Muscle of back (tissue), 11 donors: ENCODE measurements around the gene SART1. TPM values are rescaled to one million over a fixed set of nuclear protein-coding genes. Genes with fewer than 3 reads are reported as not detected.

Experiments
- DNase-seq, 3 donors: peaks; one replicate each; pipeline versions ENCODE4 v3.0.0 to v3.0.0-alpha.2; 2013
- polyA plus RNA-seq, 10 donors: library from polyadenylated mRNA; unstranded; fragments of 120-200 nt; gene quantifications; one replicate each; pipeline ENCODE4 v1.2.1, GENCODE V29; 2013; ENCODE audit not compliant: insufficient read length in 10 of 10

SART1 gene
- polyA plus RNA-seq, 10 donors: 30.7 to 42.6 (median 36.7) TPM

DNA sequence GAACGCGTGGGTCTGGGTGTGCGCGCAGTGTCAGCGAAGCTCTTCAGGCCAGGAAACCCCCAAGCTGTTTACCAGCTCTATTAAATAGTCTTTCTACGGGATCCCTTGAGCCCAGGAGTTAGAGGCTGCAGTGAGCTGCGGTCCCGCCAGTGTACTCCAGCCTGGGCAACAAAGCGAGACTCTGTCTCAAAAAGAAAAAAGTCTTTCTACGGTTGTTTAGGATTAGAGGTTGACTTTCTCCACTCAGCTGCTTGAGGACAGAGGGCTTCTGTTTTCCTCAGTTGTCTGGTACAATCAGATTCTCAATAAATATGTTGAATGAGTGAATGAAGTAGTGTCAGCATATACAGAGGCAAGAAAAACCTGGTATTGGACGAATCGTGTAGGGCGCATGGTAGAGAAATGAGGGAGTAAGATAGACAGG is 619 bp downstream of the SART1 start:
- DNase-seq: no peak

DNA sequence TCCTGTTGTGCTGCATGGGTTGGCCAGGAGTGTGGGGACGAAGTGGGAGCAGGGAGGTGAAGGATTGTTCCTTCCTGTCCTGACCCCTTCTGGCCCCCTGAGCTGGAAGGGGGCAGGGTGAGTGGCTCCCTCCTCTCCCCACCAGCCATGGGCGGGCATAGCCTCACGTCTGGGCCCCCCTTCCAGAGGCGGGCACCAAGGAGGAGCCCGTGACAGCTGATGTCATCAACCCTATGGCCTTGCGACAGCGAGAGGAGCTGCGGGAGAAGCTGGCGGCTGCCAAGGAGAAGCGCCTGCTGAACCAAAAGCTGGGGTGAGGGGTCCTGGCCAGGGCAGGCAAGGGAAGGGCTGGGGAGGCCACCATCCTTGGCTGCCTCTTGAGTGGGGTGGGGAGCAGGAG is 3.4 kb downstream of the SART1 start:
- no peak for DNase-seq

DNA sequence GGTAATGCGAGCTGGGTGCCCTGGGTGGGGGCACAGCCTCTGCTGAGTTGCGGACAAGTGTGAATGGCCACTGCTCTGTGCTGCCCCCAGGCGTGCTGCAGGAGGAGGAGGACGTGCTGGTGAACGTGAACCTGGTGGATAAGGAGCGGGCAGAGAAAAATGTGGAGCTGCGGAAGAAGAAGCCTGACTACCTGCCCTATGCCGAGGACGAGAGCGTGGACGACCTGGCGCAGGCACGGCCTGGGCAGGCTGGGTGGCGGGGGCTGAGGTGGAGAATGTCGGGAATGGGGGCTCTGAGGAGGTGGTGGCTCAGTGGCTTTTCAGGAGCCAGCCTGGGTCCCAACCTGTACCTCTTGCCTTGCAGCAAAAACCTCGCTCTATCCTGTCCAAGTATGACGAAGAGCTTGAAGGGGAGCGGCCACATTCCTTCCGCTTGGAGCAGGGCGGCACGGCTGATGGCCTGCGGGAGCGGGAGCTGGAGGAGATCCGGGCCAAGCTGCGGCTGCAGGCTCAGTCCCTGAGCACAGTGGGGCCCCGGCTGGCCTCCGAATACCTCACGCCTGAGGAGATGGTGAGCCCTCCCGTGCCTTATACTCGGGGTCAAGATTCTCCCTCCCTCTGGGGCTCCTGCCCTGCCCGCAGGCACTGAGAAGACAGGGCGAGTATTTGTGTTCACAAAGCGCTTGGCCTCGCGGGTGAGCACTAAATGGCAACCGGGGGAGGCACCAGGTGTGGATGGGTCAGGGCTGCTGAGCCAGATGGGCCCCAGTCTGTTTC is 4.6 kb downstream of the SART1 start:
- no peak for DNase-seq

DNA sequence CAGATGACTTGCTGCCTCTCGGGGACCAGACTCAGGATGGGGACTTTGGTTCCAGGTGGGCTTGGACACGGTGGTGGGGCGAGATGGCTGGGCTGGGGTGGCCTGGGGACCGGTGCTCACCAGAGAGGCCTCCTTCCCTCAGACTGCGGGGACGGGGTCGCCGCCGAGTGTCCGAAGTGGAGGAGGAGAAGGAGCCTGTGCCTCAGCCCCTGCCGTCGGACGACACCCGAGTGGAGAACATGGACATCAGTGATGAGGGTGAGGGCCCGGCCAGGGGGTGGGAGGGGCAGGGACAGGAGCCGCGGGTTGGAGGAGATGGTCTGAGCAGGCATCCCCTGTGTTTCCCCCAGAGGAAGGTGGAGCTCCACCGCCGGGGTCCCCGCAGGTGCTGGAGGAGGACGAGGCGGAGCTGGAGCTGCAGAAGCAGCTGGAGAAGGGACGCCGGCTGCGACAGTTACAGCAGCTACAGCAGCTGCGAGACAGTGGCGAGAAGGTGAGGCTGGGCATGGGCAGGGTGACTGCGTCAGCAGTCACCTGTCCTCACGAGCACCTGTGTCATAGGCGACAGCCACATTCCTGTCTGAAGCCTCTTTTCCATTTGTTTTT is 5.9 kb downstream of the SART1 start:
- DNase-seq: no peak

DNA sequence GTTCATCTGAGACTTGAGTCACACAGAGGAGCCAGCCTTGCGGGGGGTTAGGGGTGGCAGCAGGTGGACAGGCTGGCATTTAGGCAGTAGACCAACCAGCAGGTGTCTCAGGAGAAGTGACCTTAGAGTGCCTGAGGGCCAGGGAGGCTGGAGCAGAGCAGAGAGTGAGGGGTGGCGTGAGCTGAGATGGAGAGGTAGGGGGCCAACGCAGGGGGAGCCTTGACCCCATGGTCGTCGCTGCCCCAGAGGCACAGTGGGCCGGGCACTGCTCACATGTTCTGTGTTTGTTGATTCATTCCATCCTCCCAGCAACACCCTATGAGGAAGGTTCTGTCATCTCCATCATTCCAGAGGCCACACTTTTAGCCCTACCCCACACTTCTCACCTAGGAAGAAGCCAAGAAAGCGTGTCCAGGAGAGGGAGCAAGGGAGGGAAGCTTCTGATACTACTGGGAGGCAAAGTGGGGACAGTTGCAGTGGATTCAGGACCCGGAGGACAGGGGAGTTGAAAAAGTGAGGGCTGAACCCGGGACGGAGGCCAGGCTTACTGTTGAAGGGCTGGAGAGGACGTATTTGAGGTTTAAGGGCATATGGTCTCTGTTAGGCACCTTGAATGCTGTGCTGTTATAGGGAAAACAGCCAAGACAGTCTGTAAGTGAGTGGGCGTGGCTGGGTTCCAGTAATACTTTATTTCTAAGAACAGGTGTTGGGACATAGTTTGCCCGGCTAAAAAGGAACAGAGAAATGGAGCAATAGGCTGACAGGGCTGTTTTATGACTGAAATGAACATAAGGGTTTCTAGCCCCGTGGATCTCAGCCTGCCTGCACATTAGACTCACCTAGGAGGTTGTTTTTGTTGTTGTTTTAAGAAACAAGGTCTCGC is 7.3 kb downstream of the SART1 start:
- DNase-seq: no peak

DNA sequence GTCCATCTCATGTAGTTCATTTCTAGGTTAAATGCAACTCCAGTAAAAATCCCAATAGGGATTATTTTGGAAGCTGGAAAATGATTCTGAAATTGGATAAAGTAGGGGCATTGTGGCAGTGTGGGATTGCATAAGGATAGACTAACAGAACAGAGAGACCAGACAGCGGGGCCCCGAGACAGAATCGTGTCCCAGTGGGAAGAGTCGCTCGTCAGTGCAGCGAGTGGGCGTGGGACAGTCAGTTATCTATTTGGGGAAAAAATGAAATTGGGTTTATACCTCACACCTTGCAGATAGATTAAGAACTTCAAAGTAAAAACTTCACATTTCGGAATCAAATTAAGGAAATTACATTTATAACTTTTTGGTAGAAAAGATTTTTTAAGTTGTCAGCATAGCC is 10.6 kb downstream of the SART1 start:
- DNase-seq: no peak

DNA sequence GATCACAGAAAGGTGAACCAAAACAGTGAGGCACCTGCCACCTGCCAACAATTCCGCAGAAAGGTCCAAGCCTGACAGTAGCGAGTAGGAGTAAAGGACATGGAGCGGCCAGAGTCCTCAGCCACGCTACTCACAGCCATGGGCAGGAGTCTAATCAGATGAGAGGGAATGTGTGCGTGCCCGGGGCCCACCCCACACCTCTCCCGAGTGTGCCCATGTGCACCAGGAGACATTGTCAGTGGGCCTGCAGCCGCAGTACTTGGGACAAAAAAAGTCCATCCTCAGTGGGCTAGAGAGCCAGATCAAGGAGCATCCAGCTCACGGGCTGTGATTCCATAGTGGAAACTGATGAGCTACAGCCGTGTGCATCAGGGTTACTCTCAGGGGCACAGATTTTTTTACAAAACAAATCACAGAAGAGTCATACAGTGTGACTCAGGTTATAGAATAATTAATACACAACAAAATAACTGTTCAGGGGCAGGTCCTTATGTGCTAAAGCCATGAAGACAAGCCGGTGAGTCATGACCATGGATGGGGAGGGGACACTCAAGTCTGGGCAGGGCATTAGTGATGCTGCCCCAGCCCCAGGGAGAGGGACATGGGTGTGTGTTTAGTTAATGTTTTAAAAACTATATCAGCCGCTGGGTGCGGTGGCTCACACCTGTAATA is 12.0 kb downstream of the SART1 start:
- DNase-seq: no peak

DNA sequence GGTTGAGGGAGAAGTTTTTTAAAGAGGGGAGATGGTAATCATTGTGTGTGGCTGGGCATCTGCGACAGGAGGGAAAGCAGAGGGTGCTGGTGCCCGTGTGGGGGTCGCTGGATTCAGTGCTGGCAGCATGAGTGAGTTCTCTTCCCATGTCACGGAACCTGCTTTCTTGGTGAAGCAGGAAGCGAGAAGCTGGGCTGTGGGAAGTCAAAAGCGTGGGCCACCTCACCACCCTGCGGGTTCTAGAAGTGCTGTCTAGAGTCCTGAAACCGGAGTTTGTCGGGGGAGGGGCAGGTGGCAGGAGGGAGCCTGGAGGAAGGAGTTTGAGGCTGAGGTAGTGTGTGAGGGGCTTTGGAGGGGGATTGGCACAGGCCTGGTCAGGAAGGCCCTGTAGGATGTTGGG is 14.2 kb downstream of the SART1 start:
- no peak for DNase-seq

DNA sequence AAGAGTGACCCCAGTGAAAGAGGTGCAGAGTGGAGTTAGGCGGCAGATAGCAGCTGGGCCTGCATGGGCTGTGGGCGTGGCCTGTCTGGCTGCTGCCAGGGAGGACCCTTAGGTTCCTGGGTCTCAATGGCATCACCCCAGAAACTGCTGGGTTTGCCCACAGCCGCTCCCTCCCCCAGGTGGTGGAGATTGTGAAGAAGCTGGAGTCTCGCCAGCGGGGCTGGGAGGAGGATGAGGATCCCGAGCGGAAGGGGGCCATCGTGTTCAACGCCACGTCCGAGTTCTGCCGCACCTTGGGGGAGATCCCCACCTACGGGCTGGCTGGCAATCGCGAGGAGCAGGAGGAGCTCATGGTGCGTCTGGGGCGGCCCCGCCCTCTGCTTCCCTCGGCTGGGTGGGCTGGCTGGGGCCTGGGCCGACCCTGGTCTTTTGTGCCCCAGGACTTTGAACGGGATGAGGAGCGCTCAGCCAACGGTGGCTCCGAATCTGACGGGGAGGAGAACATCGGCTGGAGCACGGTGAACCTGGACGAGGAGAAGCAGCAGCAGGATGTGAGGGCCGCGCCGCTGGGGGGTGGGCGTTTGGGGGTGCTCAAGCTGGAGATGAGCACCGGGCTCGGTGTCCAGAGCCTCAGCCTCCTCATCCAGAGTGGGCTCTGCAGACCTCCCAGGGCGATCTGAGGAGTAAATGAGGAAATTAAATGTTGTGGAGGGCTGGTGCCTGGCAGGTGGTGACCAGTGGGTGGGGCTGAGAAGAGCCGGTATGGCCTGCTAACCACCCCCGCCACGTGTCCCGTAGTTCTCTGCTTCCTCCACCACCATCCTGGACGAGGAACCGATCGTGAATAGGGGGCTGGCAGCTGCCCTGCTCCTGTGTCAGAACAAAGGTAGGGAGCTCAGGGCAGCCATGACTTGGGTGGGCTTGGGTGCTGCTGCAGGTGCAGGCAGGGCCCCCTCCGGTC is 15.0 kb downstream of the SART1 start:
- no peak for DNase-seq

DNA sequence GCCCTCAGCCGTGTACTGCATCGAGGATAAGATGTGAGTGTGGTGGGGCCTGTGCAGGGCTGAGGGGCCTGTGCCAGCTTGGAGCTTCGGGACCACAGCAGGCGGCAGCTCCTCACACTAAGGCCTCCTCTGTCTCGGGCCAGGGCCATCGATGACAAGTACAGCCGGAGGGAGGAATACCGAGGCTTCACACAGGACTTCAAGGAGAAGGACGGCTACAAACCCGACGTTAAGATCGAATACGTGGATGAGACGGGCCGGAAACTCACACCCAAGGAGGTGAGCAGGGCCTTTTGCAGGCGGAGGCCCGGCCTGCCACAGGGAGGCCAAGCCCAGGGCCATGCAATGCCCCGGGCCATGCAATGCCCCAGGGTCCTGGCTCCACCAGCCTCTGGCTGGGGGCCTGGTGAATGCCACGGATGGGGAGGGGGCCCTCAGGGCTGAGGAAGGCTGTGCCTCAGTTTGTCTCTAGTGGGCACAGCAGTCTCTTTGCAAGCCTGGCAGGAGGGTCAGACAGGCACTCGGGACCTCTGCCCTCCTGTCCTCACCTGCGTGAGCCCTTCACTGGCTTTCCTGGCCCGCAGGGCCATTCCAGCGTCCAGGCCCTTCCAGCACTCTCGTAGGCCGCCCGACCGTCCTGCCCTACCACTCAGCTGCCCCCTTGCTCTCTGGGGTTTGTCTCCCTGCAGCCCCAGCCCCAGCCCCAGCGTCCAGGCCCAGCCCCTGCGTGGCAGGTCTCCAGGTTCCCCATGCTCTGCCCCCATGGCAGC is 16.3 kb downstream of the SART1 start:
- DNase-seq: no peak

DNA sequence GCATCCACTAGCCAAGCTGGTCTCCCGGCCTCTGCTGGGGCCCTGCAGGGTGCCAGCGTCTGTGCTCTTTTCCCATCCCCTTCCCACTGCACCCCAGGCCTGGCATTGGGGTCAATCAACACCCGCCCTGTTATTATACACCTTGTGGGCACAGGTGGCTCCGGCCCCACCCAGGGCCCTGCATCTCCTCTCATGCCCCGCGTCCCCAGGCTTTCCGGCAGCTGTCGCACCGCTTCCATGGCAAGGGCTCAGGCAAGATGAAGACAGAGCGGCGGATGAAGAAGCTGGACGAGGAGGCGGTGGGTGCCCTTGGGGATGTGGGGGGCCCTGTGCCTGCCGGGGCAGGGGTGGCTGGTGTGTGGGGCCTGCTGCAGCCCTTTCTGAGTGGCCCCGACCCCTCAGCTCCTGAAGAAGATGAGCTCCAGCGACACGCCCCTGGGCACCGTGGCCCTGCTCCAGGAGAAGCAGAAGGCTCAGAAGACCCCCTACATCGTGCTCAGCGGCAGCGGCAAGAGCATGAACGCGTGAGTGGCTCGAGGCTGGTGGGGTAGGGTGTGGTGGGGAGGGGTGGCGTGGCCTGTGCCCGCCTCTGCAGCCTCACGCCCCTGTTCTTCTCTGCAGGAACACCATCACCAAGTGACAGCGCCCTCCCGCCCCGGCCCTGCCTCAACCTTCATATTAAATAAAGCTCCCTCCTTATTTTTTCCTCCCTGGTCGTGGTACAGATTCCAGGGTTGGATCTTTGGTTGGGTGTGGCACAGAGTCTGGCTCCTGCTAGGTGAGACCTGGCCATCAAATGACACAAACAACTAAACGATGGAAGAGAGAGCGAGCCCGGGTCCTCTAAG is 17.1 kb downstream of the SART1 start:
- no peak for DNase-seq

DNA sequence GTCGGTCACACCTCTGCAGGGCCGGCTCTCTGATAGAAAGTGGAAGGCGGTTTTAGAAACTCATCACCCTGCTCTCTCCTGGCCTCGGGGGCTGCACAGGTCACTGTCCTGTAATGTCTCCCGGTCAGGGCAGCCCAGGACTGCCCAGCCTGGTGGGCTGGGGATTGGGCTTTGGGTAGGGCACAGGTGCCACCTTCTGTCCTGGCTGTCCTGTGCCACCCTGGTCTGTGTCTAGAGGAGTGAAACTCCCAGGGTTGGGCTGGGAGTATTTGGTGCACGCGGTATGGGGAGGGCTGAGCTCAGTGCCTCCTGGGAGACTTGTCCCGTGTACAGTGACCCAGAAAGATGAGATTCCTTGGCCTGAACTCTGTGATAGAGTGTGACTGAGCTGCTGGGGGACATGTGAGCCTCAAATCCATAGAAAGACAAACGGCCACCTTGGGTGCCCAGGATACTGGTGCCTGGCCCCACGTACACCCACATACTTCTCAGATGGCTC is 17.8 kb downstream of the SART1 start:
- no peak for DNase-seq

DNA sequence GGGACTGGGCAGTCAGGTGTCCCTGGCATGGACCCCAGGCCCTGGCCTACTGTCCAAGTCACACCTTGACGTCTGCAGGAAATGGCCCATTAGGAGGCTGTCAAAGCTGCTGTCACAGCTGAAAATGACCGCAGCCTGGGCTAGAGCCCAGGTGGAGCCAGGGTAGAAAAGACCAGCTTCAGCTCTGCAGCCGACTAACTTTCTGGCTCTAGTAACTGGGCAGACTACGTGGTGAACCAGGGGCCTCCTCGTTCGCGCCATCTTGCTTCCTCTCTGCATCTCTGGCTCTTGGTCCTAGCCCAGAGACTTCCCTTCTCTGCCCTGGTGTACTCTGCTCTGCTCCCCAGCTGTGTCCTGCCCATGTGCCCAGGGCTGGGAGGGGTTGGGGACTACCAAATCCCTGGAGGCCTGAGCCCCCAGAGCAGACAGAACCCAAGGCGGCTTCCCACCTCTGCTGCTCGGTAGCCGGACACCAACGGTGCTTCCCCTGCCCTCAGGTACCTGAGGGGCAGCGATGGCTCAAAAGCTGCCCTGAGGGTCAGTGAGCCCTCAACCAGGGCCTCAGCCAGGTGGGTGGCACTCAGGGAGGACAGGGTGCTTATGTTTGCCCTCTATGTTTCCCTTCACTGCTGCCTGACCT is 19.7 kb downstream of the SART1 start:
- no peak for DNase-seq

DNA sequence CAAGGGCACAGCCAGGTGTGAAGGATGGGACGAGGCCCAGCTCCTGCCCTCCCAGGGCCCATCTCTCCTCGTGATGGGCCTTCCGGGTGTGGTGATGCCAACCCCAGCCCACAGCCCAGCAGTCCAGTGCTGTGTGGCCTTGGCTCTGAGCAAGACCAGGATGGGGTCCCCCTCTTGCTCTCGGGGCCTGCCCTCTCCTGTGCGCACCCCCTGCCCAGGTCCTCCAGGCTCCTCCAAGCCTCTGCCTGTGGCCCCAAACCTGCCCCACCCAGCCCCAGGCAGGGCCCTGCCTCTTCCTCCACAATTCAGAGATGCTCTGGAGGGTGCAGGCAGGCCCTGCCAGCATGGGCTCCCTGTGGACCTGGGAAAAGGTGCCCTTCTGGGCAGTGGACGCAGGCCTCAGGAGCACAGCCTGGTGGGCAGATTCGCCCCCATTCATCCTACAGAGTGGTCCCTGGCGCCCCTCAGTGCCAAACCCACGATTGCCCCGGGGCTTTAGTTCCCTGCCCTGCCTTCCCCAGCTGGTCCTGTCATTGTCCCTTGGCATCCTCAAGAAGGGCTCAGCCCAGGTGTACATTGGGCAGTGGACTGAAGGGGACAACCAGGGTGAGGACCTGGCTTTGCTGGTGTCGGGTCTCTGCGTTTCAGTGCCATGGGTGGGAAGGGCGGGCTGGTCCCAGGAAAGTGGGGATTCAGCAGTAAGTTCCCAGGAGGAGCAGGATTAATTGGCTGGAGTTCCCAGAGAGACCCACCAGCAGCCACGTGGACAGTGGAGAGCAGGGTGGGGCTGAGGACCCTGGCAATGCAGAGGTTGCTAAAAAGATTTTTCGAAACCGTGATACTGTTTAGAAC is 20.7 kb downstream of the SART1 start:
- no peak for DNase-seq

DNA sequence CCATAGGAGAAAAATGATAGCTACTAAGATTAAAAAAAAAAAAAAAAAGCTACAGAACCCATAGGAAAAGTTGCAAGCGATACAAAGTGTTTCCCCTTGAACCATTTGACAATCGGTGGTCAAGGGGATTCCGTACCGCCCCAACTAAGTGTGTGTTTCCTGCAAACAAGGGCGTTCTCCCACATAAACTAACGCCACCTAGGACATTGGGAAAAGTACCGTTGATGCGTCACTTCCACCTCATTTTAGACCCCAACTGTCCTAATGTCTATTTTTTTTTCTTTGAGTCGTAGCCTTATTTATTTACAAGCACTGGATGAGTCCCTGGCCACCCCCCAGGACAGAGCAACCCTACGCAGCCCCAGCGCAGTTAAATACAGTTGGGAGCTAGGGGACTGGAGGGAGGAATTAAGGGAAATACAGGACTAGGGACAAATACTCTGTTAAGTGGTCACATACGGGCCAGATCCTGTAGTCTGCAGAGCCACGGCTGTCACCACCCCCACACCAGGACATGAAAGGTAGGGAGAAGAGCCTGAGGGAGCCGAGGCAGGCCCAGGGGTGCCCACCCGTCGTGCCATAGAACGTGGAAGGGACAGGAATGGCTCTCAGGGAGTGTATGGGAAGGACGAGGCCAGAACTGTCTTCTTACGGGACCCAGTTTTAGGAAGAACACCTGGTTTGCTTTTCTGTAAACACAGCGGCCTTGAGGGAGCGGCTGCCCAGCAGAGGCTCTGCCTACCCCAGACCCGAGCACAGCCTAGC is 21.5 kb downstream of the SART1 start:
- no peak for DNase-seq

DNA sequence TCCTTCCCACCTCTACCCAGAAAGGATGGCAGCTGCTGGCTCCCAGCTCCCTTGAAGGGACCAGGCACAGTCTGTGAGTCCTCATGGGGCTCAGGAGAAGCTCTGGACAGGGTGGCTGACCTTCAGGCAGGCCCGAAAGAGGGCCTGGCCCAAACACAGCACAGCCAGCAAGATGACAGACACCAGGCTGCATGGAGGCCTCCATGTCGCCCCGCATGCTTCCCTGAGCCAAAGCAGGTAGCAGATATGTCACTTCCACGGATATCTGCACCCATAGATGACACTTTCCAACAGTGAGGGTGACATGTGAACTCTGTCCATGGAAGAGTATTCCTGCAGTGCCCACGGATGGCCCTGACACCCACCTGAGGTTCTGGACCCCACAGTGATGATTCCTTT is 22.1 kb downstream of the SART1 start:
- DNase-seq: no peak

DNA sequence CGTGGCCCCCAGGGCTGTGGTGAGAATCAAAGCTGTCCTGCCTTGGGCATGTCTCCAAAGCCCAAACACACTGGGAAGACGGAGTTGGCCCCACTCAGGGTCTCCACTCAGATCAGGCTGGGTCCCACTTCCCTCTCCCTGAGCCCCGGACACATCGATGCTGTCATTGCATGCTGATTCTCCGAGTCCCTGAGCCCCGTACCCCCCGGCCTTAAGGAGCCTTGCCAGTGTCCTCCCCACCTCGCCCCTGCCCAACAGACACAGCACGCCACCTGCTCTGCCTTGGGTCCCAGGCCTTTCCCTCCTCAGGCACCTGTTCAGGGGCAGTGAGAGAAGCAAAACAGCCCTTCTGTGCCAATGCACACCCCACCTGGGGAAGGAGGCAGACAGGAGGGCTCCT is 25.8 kb downstream of the SART1 start:
- no peak for DNase-seq
